DND-41 (cell line): ENCODE data around the gene YARS1.

ENCODE experiments used
- EZH2 ChIP-seq: IDR thresholded peaks from 3 replicates; pipeline ENCODE4 v1.6.1; 2012; ENCODE audit warnings: borderline replicate concordance, low read depth, mild to moderate bottlenecking, moderate library complexity, low read length, inconsistent platforms; ENCODE audit not compliant: severe bottlenecking
- TF ChIP-seq, protein P1 (sequence below): IDR thresholded peaks from 2 replicates; pipeline ENCODE4 v1.5.1; 2012; ENCODE audit warnings: borderline replicate concordance, low read length, moderate library complexity, mild to moderate bottlenecking; ENCODE audit not compliant: poor library complexity, severe bottlenecking; ENCODE audit errors: extremely low read depth

DNA sequence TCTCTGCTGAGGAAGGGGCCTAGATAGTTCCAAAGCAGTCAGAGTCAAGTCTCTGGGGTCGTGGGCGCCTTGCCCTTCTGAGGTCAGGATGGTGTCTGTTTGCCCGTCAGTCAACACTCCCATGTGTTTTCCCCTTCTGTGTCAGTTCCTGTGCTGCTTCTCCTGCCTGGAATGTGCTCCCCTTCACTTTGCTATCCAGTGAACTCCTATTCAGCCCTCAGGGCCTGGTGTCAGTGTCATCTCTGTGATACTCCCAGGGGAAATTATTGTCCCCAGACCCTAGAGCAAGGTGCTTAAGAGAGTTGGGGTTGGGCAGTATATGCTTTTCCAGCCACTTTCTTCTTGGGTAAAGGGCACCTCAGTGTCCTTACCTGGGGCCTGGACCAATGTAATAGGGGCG lies 68.8 kb downstream of the YARS1 start:
- TF ChIP-seq, protein P1, sequence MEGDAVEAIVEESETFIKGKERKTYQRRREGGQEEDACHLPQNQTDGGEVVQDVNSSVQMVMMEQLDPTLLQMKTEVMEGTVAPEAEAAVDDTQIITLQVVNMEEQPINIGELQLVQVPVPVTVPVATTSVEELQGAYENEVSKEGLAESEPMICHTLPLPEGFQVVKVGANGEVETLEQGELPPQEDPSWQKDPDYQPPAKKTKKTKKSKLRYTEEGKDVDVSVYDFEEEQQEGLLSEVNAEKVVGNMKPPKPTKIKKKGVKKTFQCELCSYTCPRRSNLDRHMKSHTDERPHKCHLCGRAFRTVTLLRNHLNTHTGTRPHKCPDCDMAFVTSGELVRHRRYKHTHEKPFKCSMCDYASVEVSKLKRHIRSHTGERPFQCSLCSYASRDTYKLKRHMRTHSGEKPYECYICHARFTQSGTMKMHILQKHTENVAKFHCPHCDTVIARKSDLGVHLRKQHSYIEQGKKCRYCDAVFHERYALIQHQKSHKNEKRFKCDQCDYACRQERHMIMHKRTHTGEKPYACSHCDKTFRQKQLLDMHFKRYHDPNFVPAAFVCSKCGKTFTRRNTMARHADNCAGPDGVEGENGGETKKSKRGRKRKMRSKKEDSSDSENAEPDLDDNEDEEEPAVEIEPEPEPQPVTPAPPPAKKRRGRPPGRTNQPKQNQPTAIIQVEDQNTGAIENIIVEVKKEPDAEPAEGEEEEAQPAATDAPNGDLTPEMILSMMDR: no peak
- TF ChIP-seq EZH2: no peak
